ENCODE results near the gene WNK2. TPM values are rescaled to one million over a fixed set of nuclear protein-coding genes. Genes with fewer than 3 reads are reported as not detected.

WNK2 gene
- total and polyA plus RNA-seq, 2 of the 4 experiments (the other 2 are of a cell fraction) = not detected

DNA sequence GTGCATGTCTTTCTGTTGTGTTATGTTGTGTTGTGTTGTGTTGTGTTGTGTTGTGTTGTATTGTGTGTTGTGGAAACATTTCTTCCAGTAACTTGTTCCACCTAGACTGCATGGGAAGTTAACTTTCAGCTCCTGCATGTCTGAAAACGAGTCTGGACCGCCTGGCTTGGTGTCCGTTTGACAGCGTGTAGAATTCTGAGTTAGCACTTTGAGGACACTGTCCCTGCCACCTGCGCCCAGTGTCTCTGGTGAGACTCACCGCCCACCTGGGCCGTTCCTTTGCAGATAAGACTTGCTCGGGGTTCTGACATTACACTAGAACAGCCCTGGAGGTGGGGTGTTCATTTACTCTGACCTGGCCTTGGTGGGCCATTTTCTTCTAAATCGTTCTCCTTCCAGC is 42.0 kb downstream of the WNK2 start:
- Histone ChIP-seq H2AK9ac (replicated peaks; ENCODE audit: low read depth, low read length, poor library complexity) (no peak overlapping the region), H2AK5ac (ENCODE audit: low read depth, low read length) (no peak overlapping the region), H4K8ac (ENCODE audit: low read depth in 2 of 2, low read length in 2 of 2) (no peak overlapping the region), H3K4me2 (ENCODE audit: low read depth, low read length) (no peak overlapping the region), H2AFZ (replicated peaks; ENCODE audit: low read length, poor library complexity) (no peak overlapping the region), H3K27me3 (ENCODE audit: control insufficient read depth, insufficient read depth, low read length) (no peaks in the 10 kb centered on the region; the same call in 1 of the 2 replicates), H3K14ac (replicated peaks; ENCODE audit: low read depth, low read length) (no peak overlapping the region), H3K23ac (ENCODE audit: low read depth, low read length) (no peak overlapping the region), H2BK20ac (ENCODE audit: low read depth, low read length) (no peak overlapping the region), H2BK120ac (ENCODE audit: low read depth, low read length) (no peak overlapping the region), H3K27ac (ENCODE audit: insufficient read depth, low read length) (no peak overlapping the region), H3K36me3 (ENCODE audit: control insufficient read depth, insufficient read depth, low read length) (no peaks in the 10 kb centered on the region), H2BK5ac (ENCODE audit: low read depth, low read length, poor library complexity, severe bottlenecking) (no peak overlapping the region), H3K9me3 (ENCODE audit: control insufficient read depth, insufficient read depth, low read length) (no peaks in the 10 kb centered on the region), H3K4me1 (ENCODE audit: control insufficient read depth, insufficient read depth, low read length) (no peaks in the 10 kb centered on the region; the same call in 1 of the 2 replicates), H3K9me1 (ENCODE audit: insufficient read depth, low read length) (no peaks in the 10 kb centered on the region), H4K91ac (ENCODE audit: insufficient read depth, low read depth, low read length) (no peak overlapping the region), H3K18ac (ENCODE audit: low read depth, low read length) (no peak overlapping the region), H4K5ac (ENCODE audit: low read depth, low read length) (no peak overlapping the region), H3K4ac (ENCODE audit: low read depth, low read length) (no peak overlapping the region), H3K79me1 (ENCODE audit: low read depth in 1 of 2, low read length in 2 of 2) (no peaks in the 10 kb centered on the region), H4K20me1 (ENCODE audit: insufficient read depth, low read length) (no peaks in the 10 kb centered on the region), H3K9ac (ENCODE audit: low read depth, low read length) (no peak overlapping the region), H3K56ac (ENCODE audit: extremely low read depth, insufficient read depth, low read length) (no peak overlapping the region), H2BK15ac (ENCODE audit: low read depth, low read length) (no peak overlapping the region), H3K4me3 (ENCODE audit: insufficient read depth, low read depth, low read length) (no peak overlapping the region)
- DNase-seq = no peak
- CTCF ChIA-PET = no interaction called here
- POLR2A ChIA-PET (ENCODE audit: unreplicated experiment) = no interaction called here
- TF ChIP-seq MXI1 (IDR thresholded peaks at IDR 0.05; ENCODE audit: borderline replicate concordance, low read depth, low read length) = no peak
- no peak for TF ChIP-seq RFX5 (IDR thresholded peaks at IDR 0.05; ENCODE audit: low read depth, low read length)
- no peak for TF ChIP-seq CHD1 (IDR thresholded peaks at IDR 0.05; ENCODE audit: low read depth, low read length)
- no peak for TF ChIP-seq SMC3 (IDR thresholded peaks at IDR 0.05; ENCODE audit: low read depth, low read length)
- TF ChIP-seq, protein P1, sequence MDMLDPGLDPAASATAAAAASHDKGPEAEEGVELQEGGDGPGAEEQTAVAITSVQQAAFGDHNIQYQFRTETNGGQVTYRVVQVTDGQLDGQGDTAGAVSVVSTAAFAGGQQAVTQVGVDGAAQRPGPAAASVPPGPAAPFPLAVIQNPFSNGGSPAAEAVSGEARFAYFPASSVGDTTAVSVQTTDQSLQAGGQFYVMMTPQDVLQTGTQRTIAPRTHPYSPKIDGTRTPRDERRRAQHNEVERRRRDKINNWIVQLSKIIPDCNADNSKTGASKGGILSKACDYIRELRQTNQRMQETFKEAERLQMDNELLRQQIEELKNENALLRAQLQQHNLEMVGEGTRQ (IDR thresholded peaks at IDR 0.05; ENCODE audit: low read depth, low read length) = no peak
- TF ChIP-seq, protein P2, sequence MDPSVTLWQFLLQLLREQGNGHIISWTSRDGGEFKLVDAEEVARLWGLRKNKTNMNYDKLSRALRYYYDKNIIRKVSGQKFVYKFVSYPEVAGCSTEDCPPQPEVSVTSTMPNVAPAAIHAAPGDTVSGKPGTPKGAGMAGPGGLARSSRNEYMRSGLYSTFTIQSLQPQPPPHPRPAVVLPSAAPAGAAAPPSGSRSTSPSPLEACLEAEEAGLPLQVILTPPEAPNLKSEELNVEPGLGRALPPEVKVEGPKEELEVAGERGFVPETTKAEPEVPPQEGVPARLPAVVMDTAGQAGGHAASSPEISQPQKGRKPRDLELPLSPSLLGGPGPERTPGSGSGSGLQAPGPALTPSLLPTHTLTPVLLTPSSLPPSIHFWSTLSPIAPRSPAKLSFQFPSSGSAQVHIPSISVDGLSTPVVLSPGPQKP (IDR thresholded peaks at IDR 0.05; ENCODE audit: borderline replicate concordance, low read depth, low read length) = no peak
- no peak for TF ChIP-seq RCOR1 (IDR thresholded peaks at IDR 0.05; ENCODE audit: insufficient replicate concordance, low read length)
- TF ChIP-seq BHLHE40 (IDR thresholded peaks at IDR 0.05; ENCODE audit: low read depth, low read length) = no peak
- no peak for TF ChIP-seq FOS (IDR thresholded peaks at IDR 0.05; ENCODE audit: low read depth, low read length)
- no peak for TF ChIP-seq RAD21 (IDR thresholded peaks at IDR 0.05; ENCODE audit: low read length)
- TF ChIP-seq, protein P3, sequence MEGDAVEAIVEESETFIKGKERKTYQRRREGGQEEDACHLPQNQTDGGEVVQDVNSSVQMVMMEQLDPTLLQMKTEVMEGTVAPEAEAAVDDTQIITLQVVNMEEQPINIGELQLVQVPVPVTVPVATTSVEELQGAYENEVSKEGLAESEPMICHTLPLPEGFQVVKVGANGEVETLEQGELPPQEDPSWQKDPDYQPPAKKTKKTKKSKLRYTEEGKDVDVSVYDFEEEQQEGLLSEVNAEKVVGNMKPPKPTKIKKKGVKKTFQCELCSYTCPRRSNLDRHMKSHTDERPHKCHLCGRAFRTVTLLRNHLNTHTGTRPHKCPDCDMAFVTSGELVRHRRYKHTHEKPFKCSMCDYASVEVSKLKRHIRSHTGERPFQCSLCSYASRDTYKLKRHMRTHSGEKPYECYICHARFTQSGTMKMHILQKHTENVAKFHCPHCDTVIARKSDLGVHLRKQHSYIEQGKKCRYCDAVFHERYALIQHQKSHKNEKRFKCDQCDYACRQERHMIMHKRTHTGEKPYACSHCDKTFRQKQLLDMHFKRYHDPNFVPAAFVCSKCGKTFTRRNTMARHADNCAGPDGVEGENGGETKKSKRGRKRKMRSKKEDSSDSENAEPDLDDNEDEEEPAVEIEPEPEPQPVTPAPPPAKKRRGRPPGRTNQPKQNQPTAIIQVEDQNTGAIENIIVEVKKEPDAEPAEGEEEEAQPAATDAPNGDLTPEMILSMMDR (conservative IDR thresholded peaks at IDR 0.05; ENCODE audit: low read depth, low read length) = no peak
- TF ChIP-seq NFE2L2 (IDR thresholded peaks at IDR 0.05; ENCODE audit: low read depth, low read length) = no peak
- no peak for TF ChIP-seq CEBPB (IDR thresholded peaks at IDR 0.05; ENCODE audit: low read depth, low read length)
- TF ChIP-seq MAFK (IDR thresholded peaks at IDR 0.05; ENCODE audit: low read depth, low read length) = no peak
- TF ChIP-seq POLR2A (IDR thresholded peaks at IDR 0.05; ENCODE audit: low read depth, low read length) = no peak
- no peak for TF ChIP-seq MAZ (IDR thresholded peaks at IDR 0.05; ENCODE audit: borderline replicate concordance, low read depth, low read length)
- dilution Hi-C loops (cut with HindIII; ENCODE audit: low sequenced_read_pairs, unreplicated experiment) (no loop called here), in situ Hi-C loops (cut with MboI; ENCODE audit: low sequenced_read_pairs) (no loop called here), intact Hi-C loops (cut with micrococcal nuclease) (no loop called here)
- no TSS peak for BruUV-seq (replicated peaks)
- ATAC-seq (ENCODE audit: low read depth) = no peak
- WGBS, 2 experiments (ENCODE audit: extremely low coverage in 2 of 2, insufficient read length in 1 of 2) = 76% methylated on average over 8 of the region's 9 CpGs; no CpG with 5 or more reads in 1 of the 2 experiments

Data from IMR-90 (cell line).